Superior temporal gyrus (tissue), 1 donor: ENCODE measurements around the gene ZDHHC14.
"Not testable (repeated sequence)": the region's sequence is repeated elsewhere in the genome, so short reads cannot be mapped to it uniquely, and the experiment has no call there.

Experiments
- DNase-seq: peaks from one replicate; pipeline ENCODE4 v3.0.0-alpha.2; 2016; ENCODE audit errors: extremely low spot score

The ZDHHC14 gene

DNA sequence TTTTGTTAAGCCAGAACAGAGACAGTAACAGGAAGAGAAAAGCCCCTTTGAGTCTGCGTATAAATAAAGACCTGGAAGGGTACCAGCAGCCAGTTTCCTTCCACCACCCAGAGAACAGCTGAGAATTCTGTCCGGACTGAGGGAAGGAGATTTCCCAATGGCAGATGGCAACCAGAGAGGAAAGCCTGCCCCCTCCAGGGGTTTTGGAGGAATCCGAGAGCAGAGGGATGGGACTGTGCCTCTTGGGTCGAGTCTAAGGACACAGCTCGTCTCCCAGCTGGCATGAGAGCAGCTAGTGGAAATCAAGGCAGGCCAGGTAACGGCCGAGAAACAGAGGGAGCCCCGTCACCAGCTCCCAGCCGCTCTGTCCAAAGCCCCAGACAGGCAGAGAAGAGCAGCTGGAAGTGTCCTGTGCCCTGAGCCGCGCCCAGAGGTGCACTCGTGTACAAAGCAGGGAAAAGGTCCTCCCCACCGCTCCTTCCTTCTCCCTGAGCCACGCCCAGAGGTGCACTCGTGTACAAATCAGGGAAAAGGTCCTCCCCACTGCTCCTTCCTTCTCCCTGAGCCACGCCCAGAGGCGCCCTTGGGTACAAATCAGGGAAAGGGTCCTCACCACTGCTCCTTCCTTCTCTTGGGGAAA is 308.1 kb downstream of the ZDHHC14 start:
- no peak for DNase-seq

DNA sequence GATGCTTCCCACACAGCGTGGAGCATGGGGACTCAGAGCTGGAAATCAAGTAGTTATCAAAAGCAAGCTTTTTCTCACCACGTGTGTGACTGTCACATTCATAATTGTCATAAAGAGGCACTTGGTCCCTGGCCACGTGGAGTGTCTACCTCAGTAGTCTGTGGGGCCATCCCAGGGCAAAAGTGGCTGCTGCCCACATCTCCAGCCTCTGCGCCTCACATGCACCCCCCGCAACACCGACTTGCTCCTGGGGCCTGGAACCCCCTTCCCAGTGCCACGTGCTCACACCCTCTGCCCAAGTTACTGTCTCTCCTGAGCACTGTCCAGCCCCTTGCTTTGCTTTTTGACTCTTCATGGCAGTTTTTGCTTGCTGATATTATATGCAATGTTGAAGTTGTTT is 308.9 kb downstream of the ZDHHC14 start:
- DNase-seq = no peak

DNA sequence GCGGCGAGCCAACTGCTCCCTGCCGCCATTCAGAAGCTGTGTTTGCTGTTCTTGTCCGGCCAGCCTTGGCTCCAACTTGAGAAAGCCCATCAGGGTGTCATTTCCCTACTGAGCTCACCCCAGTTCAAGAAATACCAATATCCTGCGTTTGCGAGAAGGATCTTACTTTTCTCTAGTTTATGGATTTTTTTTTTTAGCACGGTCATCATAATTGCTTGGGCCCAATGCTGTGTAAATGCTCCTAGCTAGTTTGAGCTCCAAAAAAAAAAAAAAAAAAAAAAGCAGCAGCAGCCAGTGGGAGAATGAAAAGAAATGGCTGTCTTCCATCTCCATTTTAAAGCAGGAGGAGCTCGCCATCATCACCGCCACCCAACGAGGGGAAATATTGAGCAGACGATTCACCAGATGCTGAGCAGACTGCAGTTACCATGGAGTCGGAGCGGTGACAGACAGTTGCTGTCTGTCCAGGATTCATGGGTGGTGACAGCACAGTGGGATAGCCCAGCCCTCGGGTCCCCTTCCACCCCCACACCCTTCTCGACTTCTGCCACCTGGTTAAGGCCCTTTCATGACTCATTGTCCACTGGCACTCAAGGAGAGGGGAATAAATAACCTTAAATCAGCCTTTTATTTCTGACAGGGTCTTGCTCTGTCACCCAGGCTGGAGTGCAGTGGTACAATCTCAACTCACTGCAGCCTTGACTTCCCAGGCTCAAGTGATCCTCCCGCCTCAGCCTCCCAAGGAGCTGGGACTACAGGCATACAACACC is 309.6 kb downstream of the ZDHHC14 start:
- no peak for DNase-seq

DNA sequence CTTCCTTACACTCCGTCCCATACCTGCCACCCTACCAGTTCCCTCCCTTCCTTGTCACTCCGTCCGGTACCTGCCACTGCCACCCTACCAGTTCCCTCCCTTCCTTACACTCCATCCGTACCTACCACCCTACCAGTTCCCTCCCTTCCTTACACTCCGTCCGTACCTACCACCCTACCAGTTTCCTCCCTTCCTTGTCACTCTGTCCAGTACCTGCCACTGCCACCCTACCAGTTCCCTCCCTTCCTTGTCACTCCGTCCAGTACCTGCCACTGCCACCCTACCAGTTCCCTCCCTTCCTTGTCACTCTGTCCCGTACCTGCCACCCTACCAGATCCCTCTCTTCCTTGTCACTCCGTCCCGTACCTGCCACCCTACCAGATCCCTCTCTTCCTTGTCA is 310.6 kb downstream of the ZDHHC14 start:
- DNase-seq = not testable (repeated sequence)

DNA sequence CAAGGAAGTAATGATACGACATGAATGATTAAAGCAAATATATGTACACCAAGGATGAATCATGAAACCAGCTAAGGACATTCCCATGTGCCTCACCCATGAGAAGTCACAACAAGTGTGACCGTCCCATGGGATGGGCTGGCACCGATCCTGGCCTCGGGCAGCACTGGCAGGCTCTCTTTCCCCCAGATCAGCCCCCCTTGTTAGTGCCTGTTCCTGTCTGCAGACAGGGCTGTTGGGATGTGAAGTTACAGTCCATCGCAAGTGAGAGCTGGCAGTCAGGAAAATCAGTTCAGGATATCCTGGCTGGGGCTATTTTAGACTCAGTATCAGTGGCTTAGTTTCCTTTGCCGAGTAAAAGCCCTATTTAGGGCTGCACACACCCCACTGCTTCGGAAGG is 312.9 kb downstream of the ZDHHC14 start:
- no peak for DNase-seq

DNA sequence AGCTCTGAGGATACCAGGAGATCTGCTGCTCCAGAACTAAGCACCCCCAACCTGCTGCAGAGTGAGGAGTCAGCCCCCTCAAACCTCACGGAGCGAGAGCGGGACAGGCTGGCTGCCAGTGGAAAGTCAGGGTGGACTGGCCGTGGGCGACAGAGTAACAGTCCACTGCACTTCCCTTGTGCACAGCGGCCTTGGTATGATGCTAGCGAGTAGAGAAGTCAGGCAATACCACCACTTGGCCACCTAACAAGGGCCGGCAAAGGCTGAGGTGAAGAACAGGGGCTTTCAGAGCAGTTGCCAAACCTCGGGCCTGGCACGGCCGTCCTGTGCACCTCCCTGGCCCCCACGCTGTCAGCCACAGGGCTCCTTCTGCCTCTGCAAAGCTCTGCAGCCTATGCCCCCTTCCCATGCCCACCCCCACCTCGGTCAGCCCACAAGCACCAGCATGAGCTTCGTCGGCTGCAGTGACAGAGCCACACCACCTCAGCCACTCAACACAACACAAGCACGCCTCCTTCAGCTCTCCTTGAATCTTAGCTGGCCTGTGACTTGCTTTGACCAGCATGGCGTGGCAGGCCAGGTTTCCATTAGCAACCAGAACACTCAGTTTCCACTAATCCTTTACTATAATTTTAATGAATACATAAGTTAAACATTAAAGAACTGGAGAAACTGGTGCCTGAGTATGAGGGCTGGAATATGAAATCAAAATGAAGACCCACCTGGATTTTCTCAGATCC is 314.5 kb downstream of the ZDHHC14 start:
- DNase-seq = no peak

DNA sequence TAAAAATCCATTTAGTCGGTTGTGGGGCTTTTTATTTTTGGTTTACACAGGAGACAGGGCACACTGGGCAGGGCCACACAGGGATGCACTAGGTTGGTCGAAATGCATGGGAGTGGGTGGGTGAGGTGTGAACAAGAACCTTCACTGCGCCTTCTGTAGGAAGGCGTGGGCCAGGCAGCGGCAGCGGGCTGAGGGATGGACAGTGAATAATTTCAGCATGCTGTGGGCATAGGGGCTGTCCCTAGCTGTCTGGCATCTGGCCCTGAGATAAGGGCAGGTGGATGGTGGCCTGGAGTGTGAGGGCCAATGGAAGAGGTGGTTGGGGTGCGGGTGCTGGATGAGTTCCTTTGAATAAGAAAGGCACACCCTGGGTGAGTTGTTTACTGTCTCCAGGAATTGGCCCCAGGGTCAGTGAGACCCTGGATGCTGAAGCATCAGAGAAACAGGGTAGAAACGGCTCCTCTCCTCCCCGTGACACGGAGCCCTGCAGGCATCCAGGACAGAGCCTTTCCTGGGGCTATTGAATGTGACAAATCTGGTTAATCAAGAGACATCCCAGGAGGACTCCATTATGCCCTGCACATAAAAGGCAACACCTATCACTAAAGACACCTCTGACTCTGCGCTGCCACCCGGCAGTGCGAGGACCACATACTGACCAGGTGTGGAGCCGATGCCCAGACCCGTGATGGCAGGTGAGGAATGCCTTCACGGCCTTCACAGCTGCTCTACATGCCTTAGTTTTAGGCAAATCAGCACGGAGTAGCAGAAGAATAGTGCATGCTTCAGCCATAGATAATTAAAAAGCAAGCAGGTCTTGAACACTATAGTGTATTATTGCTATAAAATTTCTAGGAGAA is 319.0 kb downstream of the ZDHHC14 start:
- no peak for DNase-seq

DNA sequence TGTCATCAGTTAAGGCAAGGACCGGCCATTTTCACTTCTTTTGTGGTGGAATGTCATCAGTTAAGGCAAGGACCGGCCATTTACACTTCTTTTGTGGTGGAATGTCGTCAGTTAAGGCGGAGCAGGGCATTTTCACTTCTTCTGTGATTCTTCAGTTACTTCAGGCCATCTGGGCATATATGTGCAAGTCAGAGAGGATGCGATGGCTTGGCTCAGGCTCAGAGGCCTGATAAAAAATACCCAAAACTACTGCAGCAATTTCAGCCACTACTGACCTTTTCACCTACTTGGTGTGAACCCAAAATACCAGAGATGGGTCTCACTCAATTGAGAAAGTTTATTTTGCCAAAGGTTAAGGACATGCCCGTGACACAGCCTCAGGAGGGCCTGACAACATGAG is 325.4 kb downstream of the ZDHHC14 start:
- not testable (repeated sequence) for DNase-seq

DNA sequence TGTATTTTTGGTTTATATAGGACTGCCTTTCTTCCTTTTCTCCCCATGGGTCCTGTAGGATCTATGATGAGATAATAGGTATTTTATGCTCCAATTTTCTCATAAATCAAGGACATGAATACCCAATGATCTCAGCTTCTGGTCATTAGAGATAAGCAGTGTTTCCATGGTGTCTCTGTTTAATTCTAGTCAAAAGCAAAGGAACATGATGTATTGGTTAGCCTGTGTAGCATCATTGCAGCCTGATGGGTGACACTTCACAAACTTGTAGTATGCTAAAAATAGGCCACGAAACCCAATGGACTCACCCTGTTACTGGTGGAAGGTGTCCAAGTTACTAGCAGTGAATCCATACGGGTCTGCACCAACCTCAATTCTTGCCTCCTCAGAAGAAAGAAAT is 325.9 kb downstream of the ZDHHC14 start:
- DNase-seq = no peak

DNA sequence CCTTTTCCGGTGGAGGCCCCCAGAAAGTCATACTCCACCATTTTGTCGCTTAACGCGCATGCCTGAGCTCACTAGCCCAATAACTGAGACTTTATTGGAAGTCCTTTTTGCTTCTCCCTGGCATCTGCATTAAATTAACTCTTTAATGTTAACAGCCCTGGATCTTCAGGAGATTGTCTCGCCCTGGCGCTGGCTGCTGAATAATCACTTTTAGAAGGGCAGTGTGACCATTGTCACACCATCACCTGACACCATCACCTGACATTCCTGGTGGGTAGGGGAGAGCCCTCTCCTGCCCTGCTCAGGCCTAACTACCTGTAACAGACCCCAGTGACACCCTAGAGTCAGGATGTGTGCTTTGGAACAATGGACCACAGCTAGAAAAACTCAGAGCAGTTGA is 326.6 kb downstream of the ZDHHC14 start:
- DNase-seq = no peak

DNA sequence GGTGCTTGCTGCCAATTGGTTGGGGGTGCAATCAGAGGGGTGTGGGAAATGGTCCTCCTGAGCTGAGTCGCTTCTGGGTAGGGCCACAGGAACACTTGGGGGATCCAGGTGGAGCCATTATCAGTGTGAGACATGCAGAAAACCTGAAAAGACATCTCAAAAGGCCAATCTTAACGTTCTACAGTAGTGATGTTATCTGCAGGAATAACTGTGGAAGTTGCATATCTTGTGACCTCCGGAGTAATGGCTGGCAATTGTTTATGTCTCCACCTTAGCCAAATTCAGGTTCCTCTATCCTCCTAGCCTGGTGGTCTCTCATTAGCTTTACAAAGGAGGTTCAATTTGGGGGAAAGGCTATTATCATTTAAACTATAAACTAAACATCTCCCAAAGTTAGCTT is 327.2 kb downstream of the ZDHHC14 start:
- no peak for DNase-seq

DNA sequence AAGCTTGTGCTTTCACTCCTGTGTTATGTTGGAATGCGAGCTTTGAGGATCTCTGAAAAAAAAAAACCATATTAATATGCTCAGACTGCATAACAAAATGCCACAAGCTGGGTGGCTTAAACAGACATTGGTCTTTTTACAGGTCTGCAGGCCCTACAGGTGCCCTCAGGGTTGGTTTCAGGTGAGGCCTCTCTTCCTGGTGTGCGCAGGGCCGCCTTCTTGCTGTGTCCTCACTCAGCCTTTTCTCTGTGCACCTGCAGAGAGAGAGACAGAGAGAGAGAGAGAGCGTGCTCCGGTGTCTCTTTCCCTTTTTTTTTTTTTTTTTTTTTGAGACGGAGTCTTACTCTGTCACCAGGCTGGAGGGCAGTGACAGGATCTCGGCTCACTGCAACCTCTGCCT is 327.9 kb downstream of the ZDHHC14 start:
- no peak for DNase-seq

DNA sequence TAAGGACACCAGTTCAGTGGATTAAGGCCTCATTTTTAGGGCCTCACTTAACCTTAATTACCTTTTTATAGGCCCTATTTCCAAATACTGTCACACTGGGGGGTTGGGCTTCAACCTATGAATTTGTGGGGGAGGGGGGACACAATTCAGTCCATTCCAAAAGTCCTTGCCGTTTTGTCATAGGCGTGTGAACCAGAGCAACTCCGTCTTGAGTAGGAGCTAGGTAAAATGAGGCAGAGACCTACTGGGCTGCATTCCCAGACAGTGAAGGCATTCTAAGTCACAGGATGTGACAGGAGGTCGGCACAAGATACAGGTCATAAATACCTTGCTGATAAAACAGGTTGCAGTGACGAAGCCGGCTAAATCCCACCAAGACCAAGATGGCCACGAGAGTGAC is 328.6 kb downstream of the ZDHHC14 start:
- no peak for DNase-seq

DNA sequence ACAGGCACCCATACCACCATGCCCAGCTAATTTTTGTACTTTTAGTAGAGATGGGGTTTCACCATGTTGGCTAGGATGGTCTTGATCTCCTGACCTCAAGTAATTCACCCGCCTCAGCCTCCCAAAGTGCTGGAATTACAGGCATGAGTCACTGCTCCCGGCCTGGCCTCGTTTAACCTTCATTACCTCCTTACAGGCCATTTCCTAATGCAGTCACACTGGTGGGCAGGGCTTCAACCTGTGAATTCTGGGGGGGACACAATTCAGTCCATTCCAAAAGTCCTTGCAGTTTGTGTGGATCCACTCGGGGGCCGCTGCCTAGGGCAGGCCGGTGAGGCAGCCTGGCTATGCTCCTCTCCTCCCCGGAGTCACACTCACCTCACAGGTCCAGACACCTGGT is 329.6 kb downstream of the ZDHHC14 start:
- DNase-seq = no peak

DNA sequence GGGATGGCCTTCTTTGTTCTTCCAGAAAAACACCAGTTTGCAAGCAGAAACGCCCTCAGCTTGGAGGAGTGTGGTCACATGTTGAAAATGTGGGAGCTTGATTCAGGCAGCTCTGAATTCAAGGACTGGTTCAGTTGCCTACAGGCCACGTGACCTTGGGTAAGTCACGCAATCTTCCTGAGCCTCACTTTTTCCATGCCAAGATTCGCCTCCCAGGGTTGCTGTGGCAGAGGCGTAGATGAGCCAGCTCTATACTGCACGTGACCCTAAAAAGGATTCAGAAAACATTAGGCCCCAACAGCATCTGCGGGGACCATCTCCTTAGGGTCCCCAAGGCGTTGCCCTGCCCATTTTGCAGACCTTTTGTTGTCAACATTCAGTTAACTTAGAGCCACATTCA is 330.1 kb downstream of the ZDHHC14 start:
- DNase-seq = no peak

DNA sequence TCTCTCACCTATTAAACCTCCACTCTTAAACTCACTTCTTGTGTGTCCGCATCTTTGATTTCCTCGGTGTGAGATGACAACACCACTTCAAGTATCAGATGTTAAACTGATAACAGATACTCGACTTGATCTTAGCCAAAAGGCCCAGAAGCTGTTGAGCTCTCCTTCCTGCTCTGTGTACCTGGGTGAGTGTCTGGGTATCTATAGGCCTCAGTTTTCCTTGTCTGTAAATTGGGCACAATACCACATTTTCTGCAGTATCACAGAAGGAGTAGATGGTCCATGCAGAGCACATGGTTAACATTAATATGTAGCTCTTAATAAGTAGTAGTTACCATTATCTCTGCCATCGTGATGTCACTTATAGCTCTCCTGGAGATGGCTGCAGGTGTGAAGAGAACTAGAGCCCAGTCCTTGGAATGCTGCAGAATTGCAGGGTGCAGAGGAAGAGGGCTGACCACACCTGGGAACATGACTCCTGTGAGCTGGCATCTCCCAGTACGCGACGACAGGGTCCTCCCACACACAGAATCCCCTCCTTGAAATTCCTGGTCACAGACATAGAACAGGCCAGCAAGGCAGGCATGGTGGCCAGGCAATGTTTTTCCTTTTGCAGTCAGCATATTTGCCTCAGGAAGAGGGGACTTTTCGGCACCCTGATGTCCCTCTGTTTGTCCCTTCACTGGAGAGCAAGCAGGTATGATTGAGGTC is 331.8 kb downstream of the ZDHHC14 start:
- no peak for DNase-seq

DNA sequence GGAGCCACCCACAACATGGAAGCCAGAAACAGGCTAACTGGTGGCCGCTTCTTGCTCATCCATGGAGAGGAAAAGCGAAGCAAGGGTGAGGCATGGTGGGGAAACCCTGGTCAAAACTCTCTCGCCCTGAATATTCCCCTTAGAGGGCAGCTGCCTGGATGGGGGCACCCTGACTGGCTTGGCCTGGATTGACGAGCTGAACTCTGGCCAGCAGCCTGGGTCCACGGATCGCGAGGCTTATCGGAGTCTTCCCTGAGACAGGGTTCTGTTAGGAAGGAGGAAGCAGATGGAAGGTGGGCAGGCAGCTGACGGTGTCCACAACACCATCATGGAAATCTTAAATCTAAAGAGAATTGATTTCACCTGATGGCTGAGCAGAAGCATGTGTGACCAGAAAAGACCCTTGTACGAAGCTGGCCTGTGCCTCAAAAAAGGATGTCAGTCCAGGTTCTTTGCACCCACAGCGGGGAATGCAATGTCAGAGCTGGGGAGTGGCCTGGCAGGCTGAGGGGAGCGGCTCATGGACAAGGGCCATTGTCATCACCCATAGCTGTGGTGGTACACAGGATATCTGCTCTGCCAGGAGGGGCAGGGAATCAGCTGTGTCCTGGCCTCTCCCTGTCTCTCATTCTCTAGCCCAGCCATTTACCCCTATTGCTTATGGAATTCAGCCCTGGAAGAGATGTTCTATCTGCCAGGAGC is 332.6 kb downstream of the ZDHHC14 start:
- no peak for DNase-seq

DNA sequence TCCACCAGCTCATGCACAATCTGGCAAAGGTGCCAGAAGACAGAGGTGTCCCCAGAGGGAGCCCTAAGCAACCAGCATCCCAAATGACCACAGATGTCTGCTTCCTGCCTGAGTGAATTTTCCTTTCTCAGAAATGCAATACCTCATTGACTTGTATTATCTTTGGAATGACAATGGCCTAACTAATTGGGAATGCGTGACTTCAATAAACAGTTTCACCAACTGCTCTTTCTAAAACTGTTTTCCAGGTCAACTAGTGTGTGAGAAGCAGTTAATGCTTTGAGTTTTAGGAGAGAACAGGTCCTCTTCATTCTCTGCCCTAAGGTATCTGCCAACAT is 333.1 kb downstream of the ZDHHC14 start:
- no peak for DNase-seq

DNA sequence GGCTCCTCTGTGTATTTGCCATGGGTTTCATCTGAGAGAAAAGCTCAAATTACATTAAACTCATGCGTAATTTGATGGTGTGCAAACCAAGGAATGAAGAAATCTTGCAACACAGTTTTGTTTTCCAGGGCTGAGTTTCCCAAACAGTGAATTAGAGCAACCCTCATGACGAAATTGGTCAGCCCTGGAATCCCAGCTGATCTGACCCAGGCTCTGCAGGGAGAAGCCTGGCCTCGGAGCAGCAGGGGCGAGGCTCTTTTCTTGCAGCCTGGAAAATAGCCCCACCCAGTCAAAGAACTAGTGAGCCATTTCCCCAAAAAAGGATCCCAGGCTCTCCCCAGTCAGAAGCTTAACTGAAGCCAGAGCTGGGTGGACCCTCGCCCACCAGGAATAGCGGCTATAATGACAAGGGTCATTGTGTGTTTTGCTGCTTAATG is 334.8 kb downstream of the ZDHHC14 start:
- no peak for DNase-seq

DNA sequence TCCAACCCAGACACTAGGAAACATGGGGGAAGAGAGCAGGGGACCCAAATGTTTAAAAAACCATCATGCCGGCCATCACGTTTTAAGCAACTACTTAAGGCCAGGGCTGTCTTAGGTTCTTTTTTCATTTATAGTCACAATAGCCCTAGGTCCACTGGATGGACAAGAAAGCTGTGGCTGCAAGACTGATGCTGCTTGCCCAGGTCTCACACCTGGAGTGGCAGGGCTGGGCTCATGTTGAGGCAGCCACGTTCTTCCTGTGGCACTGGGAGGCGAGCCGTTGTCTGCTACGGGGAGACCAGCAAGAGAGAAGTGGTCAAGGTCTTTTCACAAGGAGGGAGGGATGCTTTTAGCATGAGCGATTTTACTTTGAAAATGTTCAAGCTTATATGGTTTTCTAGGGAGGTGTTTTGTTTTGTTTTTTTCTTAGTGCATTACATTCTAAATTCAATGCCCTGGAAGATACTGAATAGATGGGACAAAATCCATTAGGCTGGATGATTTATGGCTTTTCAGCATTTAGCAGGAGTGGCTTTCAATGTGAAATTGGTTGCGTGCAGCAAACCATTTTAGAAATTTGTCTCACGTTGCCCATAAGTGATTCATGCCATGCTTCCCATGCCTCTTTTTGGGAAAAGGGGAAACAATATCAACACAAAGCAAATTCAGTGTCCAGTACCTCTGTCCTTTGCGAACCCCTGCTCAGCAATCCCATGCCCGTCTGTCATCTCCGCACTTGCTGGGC is 335.4 kb downstream of the ZDHHC14 start:
- DNase-seq = no peak
